Lower leg skin (tissue), 3 donors: ENCODE results near the gene GGA1.

ENCODE experiments used
- CTCF ChIP-seq, 3 donors: fragments of 450-650 bp; IDR thresholded peaks; one replicate each; pipeline ENCODE4 v1.5.1; 2016; ENCODE audit warnings: antibody characterized with exemption in 3 of 3, mild to moderate bottlenecking in 3 of 3, moderate library complexity in 2 of 3
- POLR2A ChIP-seq, 2 donors: fragments of 450-650 bp; IDR thresholded peaks; one replicate each; pipeline ENCODE4 v1.6.1; 2016 to 2017; ENCODE audit warnings: antibody characterized with exemption in 2 of 2, mild to moderate bottlenecking in 1 of 2, moderate library complexity in 1 of 2

- TF ChIP-seq POLR2A (IDR thresholded peaks at IDR 0.05) (no peak), CTCF (IDR thresholded peaks at IDR 0.05) (no peak)
Observed at GRCh38 chr22:37624017-37624365, 15.4 kb downstream of the GGA1 start.
